Breast epithelium (tissue), 4 donors: ENCODE data around the gene RUNDC3A. TPM values are rescaled to one million over a fixed set of nuclear protein-coding genes. Genes with fewer than 3 reads are reported as not detected.

Experiments used
- DNase-seq, 2 donors: peaks; one replicate each; pipeline ENCODE4 v3.0.0-alpha.2; 2019; ENCODE audit warnings: low spot score in 2 of 2
- H3K27ac ChIP-seq, 2 donors: fragments of 200-600 bp; sonication (generic) in 1 of 2; one replicate each; pipeline ENCODE4 v1.5.1; 2016 to 2019; ENCODE audit warnings: mild to moderate bottlenecking in 1 of 2
- H3K27me3 ChIP-seq, 2 donors: fragments of 200-600 bp; sonication (generic) in 1 of 2; one replicate each; pipeline versions ENCODE4 v1.5.1 to v1.6.0; 2017 to 2019; ENCODE audit warnings: control low read depth in 1 of 2, mild to moderate bottlenecking in 1 of 2
- H3K36me3 ChIP-seq: fragments of 200-600 bp; one replicate; pipeline ENCODE4 v1.5.1; 2019
- H3K4me1 ChIP-seq, 2 donors: fragments of 200-600 bp; sonication (generic); one replicate each; pipeline ENCODE4 v1.5.1; 2016 to 2019; ENCODE audit warnings: control low read depth in 1 of 2
- H3K4me3 ChIP-seq, 3 donors: fragments of 200-600 bp; sonication (generic); 1 replicate in 2 of 3; 2 replicates in 1 of 3; pipeline ENCODE4 v1.5.1; 2016 to 2019; ENCODE audit warnings: mild to moderate bottlenecking in 3 of 3, moderate library complexity in 2 of 3
- H3K9me3 ChIP-seq, 2 donors: fragments of 200-600 bp; sonication (generic) in 1 of 2; one replicate each; pipeline ENCODE4 v1.5.1; 2016 to 2019; ENCODE audit warnings: control low read depth in 1 of 2
- CTCF ChIP-seq, 3 donors: fragments of 450-650 bp; IDR thresholded peaks; one replicate each; pipeline ENCODE4 v1.5.1; 2016 to 2017; ENCODE audit warnings: antibody characterized with exemption in 3 of 3, mild to moderate bottlenecking in 3 of 3, moderate library complexity in 3 of 3
- POLR2A ChIP-seq: fragments of 450-650 bp; IDR thresholded peaks from one replicate; pipeline ENCODE4 v1.6.1; 2016; ENCODE audit warnings: antibody characterized with exemption, mild to moderate bottlenecking, moderate library complexity
- POLR2AphosphoS5 ChIP-seq, 3 donors: sonication (generic); formaldehyde crosslinking; IDR thresholded peaks; one replicate each; pipeline ENCODE4 v1.6.1; 2017; ENCODE audit warnings: antibody characterized with exemption in 3 of 3
- intact Hi-C: fragments of 100-400 bp; cut with DNase I; formaldehyde crosslinking; loops from one replicate; pipeline ENCODE4 v1.15.1; 2023; ENCODE audit warnings: low total_unique reads
- total RNA-seq, 3 donors: library from RNA; depleted of rRNA; stranded (reverse); fragments of >200 nt; gene quantifications; one replicate each; pipeline ENCODE4 v1.1.0, GENCODE V29; 2016

The RUNDC3A gene
- total RNA-seq, 3 donors from 2014 or later, result 0.48 to 1.6 TPM; not detected in 1

- Histone ChIP-seq H3K4me1 (peaks cover 0 to 4% of the 10 kb centered on the region in 2 donors), H3K9me3 (no peaks in the 10 kb centered on the region), H3K27me3 (no peaks in the 10 kb centered on the region), H3K4me3 (no peak overlapping the region), H3K27ac (no peak overlapping the region), H3K36me3 (no peaks in the 10 kb centered on the region)
- intact Hi-C loops, result no loop called here
- no peak for DNase-seq
- TF ChIP-seq POLR2A, result no peak
Measured at GRCh38 chr17:44358066-44358465, 49.7 kb downstream of the RUNDC3A start.

GRCh38 chr17:44359006-44359405 is 50.6 kb downstream of the RUNDC3A start:
- no peak overlapping the region for H3K4me3 ChIP-seq
- no peak overlapping the region for H3K27ac ChIP-seq
- DNase-seq, result no peak
- TF ChIP-seq POLR2AphosphoS5 (IDR thresholded peaks at IDR 0.05), result no peak
- no peak for TF ChIP-seq CTCF (IDR thresholded peaks at IDR 0.05)
- no peak for TF ChIP-seq POLR2A
- no peaks in the 10 kb centered on the region for H3K36me3 ChIP-seq
- intact Hi-C loops, result no loop called here
- no peaks in the 10 kb centered on the region for H3K9me3 ChIP-seq
- peaks cover 0 to 4% of the 10 kb centered on the region in 2 donors for H3K4me1 ChIP-seq
- H3K27me3 ChIP-seq, result no peaks in the 10 kb centered on the region

GRCh38 chr17:44359458-44360143 is 51.2 kb downstream of the RUNDC3A start:
- H3K27ac ChIP-seq, result no peak overlapping the region
- no peak overlapping the region for H3K4me3 ChIP-seq
- H3K27me3 ChIP-seq, result no peaks in the 10 kb centered on the region
- H3K9me3 ChIP-seq, result no peaks in the 10 kb centered on the region
- peaks cover 0 to 4% of the 10 kb centered on the region in 2 donors for H3K4me1 ChIP-seq
- no peak for DNase-seq
- no peaks in the 10 kb centered on the region for H3K36me3 ChIP-seq
- intact Hi-C loops, result no loop called here
- TF ChIP-seq POLR2AphosphoS5 (IDR thresholded peaks at IDR 0.05) (no peak), CTCF (IDR thresholded peaks at IDR 0.05) (no peak), POLR2A (no peak)

- intact Hi-C loops, result no loop called here
- Histone ChIP-seq H3K27ac (no peak overlapping the region), H3K27me3 (no peaks in the 10 kb centered on the region), H3K36me3 (no peaks in the 10 kb centered on the region), H3K4me1 (peaks cover 0 to 4% of the 10 kb centered on the region in 2 donors), H3K4me3 (no peak overlapping the region), H3K9me3 (no peaks in the 10 kb centered on the region)
- DNase-seq, result no peak
- TF ChIP-seq CTCF (IDR thresholded peaks at IDR 0.05) (no peak), POLR2AphosphoS5 (IDR thresholded peaks at IDR 0.05) (no peak), POLR2A (no peak)
Measured at GRCh38 chr17:44360144-44360533, 51.7 kb downstream of the RUNDC3A start.

GRCh38 chr17:44360826-44361225 is 52.4 kb downstream of the RUNDC3A start:
- Histone ChIP-seq H3K27me3 (no peaks in the 10 kb centered on the region), H3K36me3 (no peaks in the 10 kb centered on the region), H3K4me3 (no peak overlapping the region), H3K27ac (no peak overlapping the region), H3K4me1 (peaks cover 0 to 4% of the 10 kb centered on the region in 2 donors), H3K9me3 (no peaks in the 10 kb centered on the region)
- intact Hi-C loops, result no loop called here
- DNase-seq, result no peak
- TF ChIP-seq POLR2AphosphoS5 (IDR thresholded peaks at IDR 0.05), result no peak
- no peak for TF ChIP-seq CTCF (IDR thresholded peaks at IDR 0.05)
- no peak for TF ChIP-seq POLR2A
